ENCODE measurements around the gene PAM. TPM values are rescaled to one million over a fixed set of nuclear protein-coding genes. Genes with fewer than 3 reads are reported as not detected.

PAM gene
- total RNA-seq, 1 experiment from 2014 or later = 257 TPM

DNA sequence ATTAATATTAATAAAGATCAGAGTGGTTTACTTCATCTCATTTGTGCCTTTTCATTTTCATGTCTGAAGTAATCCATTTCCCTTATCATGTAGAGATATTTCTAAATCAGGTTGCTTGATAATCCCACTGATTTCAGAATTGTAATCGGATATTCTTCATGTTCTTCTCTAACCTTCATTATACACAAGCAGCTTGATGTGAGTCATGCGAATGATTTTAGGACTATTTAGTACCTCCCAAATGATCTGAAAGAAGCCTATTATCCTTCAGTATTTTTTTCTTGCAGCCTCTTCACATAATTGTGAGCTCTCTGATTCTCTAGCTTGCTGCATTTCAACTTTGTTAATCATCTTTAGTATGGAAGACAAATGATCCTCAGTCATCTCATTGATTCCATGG, 182.8 kb downstream of the PAM start:
- Histone ChIP-seq H4K20me1 (ENCODE audit: insufficient read depth) (0 out of 2 replicates have a peak, but pooled peaks cover 3% of the 10 kb centered on the region), H3K4me3 (replicated peaks in 1 of 2; ENCODE audit: low read depth in 1 of 2, low read length in 2 of 2) (no peak overlapping the region), H3K4me2 (ENCODE audit: low read length) (no peak overlapping the region), H3K9ac (ENCODE audit: low read length) (no peak overlapping the region), H3K36me3 (ENCODE audit: control insufficient read depth in 1 of 2, insufficient read depth in 2 of 2, low read length in 2 of 2) (no peaks in the 10 kb centered on the region), H3K9me2 (ENCODE audit: insufficient read depth) (no peaks in the 10 kb centered on the region), H3K27ac (ENCODE audit: low read depth, low read length) (peak overlapping the region; percentile 1; the same call in 1 of the 2 replicates), H2AFZ (ENCODE audit: low read depth, low read length, poor library complexity, severe bottlenecking) (no peak overlapping the region), H3K9me3 (ENCODE audit: control insufficient read depth in 1 of 2, insufficient read depth in 1 of 2, low read depth in 1 of 2, low read length in 2 of 2) (no peaks in the 10 kb centered on the region), H3K27me3 (ENCODE audit: insufficient read depth, low read length) (no peaks in the 10 kb centered on the region), H3K4me1 (ENCODE audit: control insufficient read depth in 1 of 2, insufficient read depth in 2 of 2, low read length in 2 of 2) (no peaks in the 10 kb centered on the region), H3K79me2 (ENCODE audit: insufficient read depth, low read length) (no peaks in the 10 kb centered on the region)
- POLR2A ChIA-PET = no interaction called here
- RAD21 ChIA-PET (ENCODE audit: low non-redundant PET in 1 of 2, low total read pairs in 2 of 2, uncharacterized antibody in 2 of 2, unreplicated experiment in 2 of 2) = no interaction called here
- intact Hi-C loops (cut with micrococcal nuclease) = no loop called here
- DNase-seq (ENCODE audit: low read depth, low spot score) (no peak), ATAC-seq (no peak; the same call in 1 of the 2 replicates)
- TF ChIP-seq EZH2 (IDR thresholded peaks at IDR 0.05) (no peak), CEBPB (IDR thresholded peaks at IDR 0.05; ENCODE audit: low read depth) (no peak), POLR2A (IDR thresholded peaks at IDR 0.05; ENCODE audit: borderline replicate concordance, extremely low read depth, insufficient read depth, insufficient read length) (no peak), POLR2AphosphoS5 (IDR thresholded peaks at IDR 0.05; ENCODE audit: low read depth, low read length) (no peak), SIN3A (IDR thresholded peaks at IDR 0.05; ENCODE audit: low read depth) (no peak), TCF7L2 (IDR thresholded peaks at IDR 0.05; ENCODE audit: borderline replicate concordance, extremely low read depth, insufficient read depth, insufficient read length) (no peak), ZNF274 (IDR thresholded peaks at IDR 0.05; ENCODE audit: low read depth, low read length) (no peak), SP1 (IDR thresholded peaks at IDR 0.05; ENCODE audit: low read depth) (no peak), CBX3 (IDR thresholded peaks at IDR 0.05; ENCODE audit: low read depth) (no peak), REST (IDR thresholded peaks at IDR 0.05; ENCODE audit: low read depth) (no peak), ELF1 (IDR thresholded peaks at IDR 0.05; ENCODE audit: borderline replicate concordance, low read depth) (no peak)
- TF ChIP-seq, protein P1, sequence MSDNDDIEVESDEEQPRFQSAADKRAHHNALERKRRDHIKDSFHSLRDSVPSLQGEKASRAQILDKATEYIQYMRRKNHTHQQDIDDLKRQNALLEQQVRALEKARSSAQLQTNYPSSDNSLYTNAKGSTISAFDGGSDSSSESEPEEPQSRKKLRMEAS (IDR thresholded peaks at IDR 0.05) = no peak
- CTCF ChIA-PET = no interaction called here
- no TSS peak for BruUV-seq (replicated peaks)
